ENCODE results near the gene STK32B.

DNA sequence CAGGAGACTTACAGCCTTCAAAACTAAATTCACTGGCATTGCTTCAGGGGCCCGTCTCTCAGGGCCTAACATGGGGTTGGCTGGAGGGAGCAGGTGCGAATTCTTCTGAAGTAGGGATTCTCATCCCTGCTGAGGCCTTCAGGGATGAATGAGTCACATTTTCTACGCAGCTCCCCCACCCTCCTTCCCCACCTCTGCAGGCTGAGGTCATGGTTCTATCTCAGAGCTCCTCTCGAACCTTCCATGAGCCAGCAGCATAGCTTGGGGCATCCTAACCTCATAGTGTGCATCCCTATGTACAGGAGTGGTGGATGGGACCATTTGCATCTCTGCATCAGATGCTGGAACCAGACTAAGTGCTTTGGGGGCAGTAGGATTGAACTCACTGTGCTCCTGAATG is 347.8 kb downstream of the STK32B start:
- TF ChIP-seq CTCF (conservative IDR thresholded peaks at IDR 0.05; ENCODE audit: low read length) (no peak), EZH2phosphoT487 (IDR thresholded peaks at IDR 0.05; ENCODE audit: borderline replicate concordance, low read depth, low read length) (no peak)
